Nucleus accumbens (tissue), 56 donors: Measurements from ENCODE around the gene CDK8.

ENCODE experiments used
- DNase-seq, 56 donors: peaks; one replicate each; lab custom pipeline; 2025; lab: John Stamatoyannopoulos, UW

CDK8 gene

DNA sequence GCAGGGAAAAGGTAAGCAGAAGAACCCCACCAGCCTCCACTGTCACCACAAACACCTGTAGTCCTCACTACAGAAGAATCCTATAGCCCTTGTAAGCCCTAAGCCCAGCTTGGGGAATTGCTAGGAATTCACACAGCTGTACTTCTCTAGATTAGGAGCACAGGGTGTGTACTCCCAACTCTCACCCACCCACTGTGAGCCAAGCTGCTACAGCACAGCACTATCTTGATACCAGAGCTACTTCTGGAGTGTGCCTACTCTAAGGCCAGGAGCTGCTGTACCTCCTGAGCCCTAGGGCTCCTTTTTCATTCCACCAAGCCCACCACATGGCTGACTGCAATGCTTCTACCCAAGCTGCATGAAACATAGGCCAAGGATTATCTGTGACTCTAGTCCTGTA, 181.2 kb downstream of the CDK8 start:
- DNase-seq, result no peak

DNA sequence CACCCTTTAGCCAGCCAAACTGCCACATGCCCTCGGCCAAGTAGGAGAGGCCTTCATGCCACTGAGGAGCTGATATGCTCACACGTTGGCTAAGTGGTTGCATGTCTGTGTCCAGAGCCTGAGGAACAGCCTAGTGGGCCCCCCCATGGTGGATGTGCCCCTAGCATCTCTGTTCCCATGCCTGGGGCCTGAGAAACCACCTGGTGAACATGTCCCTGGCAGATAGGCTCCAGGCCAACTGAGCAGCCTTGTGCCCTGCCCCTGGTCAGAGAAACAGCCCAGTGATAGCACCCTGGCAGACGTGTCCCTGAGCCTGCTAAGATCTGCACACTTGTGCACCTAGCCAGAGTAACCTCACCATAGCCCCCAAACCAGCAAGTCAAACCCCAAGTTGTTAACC, 181.7 kb downstream of the CDK8 start:
- DNase-seq, result no peak

- DNase-seq, result no peak
These were observed 183.0 kb downstream of the CDK8 start for GRCh38 chr13:26436914-26437313.

GRCh38 chr13:26440111-26440510, 186.2 kb downstream of the CDK8 start:
- DNase-seq, result no peak

- no peak for DNase-seq
These were observed 187.5 kb downstream of the CDK8 start for GRCh38 chr13:26441476-26441875.

DNA sequence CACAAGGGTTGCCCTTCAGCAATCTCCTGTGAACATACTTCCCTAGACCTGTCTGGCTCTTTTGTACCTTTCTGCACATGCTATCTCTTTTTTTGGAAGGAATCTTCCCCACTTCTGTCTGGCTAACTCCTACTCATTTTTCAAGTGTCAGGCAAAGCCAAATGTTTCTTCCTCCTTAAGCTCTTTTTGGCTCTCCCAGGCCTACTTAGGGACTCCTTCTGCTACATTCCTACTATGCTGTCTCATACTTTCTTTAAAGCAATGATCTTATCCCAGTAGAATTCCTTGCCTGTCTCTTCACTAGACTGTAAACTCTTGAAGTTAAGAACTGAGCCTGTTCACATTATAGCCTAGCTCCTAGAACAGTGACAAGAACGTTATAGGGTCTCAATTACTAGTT, 188.6 kb downstream of the CDK8 start:
- DNase-seq, result no peak

- no peak for DNase-seq
These were observed 191.2 kb downstream of the CDK8 start for GRCh38 chr13:26445092-26445491.

GRCh38 chr13:26446751-26447150, 192.8 kb downstream of the CDK8 start:
- DNase-seq, result no peak

DNA sequence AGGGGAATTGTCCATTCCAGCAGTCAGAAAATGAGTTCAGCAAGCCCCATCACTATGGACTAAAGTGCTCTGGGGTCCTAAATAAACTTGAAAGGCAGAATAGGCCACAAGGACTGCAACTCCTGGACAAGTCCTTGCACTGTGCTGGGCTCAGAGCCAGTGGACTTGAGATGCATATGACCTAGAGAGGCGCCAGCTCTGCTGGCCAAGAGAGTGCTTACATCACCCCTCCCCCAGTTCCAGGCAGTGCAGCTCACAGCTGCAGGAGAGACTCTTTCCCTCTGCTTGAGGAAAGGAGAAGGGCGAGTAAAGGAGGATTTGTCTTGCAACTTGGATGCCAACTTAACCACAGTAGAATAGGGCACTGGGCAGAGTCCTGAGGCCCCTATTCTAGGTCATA, 194.1 kb downstream of the CDK8 start:
- DNase-seq, result no peak

GRCh38 chr13:26449063-26449848, 195.3 kb downstream of the CDK8 start:
- no peak for DNase-seq
